Measurements from ENCODE around the gene KARS1.

Gene KARS1

GRCh38 chr16:75579281-75579834 is 68.1 kb downstream of the KARS1 start:
- no peak for ATAC-seq

GRCh38 chr16:75578725-75579124 is 68.7 kb downstream of the KARS1 start:
- no peak for ATAC-seq
- DNase-seq, result no peak

More at GRCh38 chr16:75579281-75579834, 68.1 kb downstream of the KARS1 start:
- no peak for DNase-seq

- no peak for ATAC-seq
- DNase-seq, result no peak
Observed at GRCh38 chr16:75578212-75578611, 69.3 kb downstream of the KARS1 start.
